GM12801 (cell line): ENCODE measurements around the gene SYCP3.

Experiments
- TF ChIP-seq, protein P1 (sequence below): IDR thresholded peaks from one replicate; pipeline ENCODE4 v1.5.1; 2011; ENCODE audit warnings: control low read depth; ENCODE audit not compliant: insufficient read length; ENCODE audit errors: extremely low read depth

The SYCP3 gene

DNA sequence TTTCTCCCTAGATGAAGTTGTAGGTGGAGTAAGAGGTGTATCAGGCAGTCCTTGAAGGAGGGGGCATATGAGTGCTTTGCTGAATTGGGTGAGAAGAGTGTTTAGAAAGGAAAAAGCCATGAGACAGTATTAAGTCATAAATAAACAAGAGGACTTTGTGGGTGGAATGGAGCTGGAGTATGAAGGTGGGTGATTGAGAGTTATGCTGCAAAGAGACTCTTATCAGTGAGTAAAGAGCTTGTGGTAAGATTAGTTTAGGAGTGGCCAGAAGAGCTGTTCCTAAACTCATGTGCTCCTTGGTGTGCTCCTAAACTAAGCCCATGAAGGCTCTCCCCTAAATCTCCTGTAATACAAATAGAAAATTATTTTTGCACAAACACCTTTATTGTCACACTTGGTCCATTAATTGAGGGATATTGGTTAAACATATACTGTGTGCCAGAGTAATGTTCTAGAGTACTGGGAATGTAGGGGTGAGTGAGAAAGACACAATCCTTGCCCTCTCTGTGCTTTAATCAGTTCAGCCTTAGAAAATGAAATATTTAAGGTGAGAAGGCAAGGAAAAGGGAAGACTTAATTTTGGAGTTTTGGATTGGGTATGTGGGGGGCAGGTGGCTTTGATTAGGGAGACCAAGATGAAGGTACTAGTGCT lies 32.0 kb downstream of the SYCP3 start:
- TF ChIP-seq, protein P1, sequence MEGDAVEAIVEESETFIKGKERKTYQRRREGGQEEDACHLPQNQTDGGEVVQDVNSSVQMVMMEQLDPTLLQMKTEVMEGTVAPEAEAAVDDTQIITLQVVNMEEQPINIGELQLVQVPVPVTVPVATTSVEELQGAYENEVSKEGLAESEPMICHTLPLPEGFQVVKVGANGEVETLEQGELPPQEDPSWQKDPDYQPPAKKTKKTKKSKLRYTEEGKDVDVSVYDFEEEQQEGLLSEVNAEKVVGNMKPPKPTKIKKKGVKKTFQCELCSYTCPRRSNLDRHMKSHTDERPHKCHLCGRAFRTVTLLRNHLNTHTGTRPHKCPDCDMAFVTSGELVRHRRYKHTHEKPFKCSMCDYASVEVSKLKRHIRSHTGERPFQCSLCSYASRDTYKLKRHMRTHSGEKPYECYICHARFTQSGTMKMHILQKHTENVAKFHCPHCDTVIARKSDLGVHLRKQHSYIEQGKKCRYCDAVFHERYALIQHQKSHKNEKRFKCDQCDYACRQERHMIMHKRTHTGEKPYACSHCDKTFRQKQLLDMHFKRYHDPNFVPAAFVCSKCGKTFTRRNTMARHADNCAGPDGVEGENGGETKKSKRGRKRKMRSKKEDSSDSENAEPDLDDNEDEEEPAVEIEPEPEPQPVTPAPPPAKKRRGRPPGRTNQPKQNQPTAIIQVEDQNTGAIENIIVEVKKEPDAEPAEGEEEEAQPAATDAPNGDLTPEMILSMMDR, result no peak

DNA sequence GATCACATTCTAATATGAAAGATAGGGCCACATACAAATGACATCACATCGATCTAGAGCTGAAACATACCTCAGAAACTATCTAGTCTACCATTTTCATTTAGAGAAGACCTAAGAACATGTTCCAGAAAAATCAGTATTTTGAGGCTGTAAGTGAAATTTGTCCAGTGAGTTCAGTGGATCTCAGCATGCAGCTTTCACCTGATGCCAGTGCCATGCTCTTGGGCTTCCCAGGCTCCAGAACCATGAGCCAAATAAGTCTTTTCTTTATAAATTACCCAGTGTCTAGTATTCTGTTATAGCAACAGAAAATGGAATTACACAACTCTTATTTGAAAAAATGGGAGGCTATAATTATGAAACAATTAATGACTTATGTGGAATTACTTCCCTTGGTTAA lies 32.9 kb downstream of the SYCP3 start:
- TF ChIP-seq, protein P1, result no peak

DNA sequence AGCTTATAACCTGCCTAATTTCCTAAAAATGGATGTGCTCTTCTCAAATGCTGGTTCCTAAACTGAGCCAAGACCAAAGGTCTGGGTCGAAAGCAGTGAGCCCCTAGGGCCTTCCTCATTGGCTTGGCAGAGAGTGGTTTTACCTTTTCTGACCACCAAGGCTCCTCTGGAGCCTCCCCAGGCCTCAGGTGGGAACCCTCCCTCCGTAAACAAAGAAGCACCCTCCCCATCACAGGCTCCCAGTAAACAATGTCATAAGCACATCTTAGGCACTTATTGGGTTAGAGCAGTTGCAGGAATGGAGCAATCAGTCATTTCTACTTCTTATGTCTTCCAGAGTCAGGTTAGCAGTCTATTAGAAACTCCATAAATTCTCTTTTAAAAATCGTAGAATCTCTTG lies 35.8 kb downstream of the SYCP3 start:
- TF ChIP-seq, protein P1, result no peak

DNA sequence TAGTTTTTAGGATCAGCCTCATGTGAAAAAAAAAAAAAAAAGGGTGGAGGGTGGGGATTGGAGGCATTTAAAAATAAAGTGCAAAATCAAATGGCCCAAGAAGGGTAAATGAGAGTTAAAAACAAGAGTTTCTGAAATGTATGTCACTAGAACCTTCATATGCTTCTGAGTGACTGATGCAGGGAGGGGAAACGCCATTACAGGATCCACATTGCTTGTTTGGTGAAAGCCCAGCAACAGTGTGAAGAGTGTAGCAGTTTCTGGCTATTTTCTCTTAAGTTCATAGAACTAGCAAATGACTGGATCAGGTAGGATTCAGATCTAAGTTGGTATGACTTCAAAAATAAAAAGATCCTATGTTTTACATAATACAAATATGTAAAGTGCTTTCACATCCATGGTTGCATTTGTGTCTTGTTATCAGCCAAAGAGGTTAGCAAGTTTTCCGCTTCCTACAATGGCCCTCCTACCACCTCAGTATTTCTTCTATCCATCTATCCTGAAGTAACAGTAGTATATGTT lies 38.9 kb downstream of the SYCP3 start:
- TF ChIP-seq, protein P1, result no peak

DNA sequence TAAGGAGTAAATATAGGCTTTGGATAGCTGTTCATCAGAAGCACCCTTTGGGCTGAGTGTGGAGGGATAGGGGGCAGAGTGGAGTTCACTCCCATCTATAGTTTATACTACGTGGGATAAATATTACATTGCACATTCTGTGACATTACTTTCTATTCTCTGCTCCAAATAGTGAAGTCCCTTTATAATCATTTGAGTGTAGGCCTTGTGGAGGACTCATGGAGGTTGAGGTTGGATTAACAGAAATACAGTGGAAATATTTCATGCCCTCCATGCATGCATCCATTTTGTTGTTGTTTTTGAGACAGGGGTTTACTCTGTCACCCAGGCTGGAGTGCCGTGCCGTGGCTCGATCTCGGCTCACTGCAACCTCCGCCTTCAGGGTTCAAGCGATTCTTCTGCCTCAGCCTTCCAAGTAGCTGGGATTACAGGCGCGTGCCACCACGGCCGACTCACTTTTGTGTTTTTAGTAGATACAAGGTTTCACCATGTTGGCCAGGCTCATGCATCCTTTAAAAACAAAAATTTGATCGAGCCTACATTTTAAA lies 40.4 kb downstream of the SYCP3 start:
- TF ChIP-seq, protein P1, result no peak

DNA sequence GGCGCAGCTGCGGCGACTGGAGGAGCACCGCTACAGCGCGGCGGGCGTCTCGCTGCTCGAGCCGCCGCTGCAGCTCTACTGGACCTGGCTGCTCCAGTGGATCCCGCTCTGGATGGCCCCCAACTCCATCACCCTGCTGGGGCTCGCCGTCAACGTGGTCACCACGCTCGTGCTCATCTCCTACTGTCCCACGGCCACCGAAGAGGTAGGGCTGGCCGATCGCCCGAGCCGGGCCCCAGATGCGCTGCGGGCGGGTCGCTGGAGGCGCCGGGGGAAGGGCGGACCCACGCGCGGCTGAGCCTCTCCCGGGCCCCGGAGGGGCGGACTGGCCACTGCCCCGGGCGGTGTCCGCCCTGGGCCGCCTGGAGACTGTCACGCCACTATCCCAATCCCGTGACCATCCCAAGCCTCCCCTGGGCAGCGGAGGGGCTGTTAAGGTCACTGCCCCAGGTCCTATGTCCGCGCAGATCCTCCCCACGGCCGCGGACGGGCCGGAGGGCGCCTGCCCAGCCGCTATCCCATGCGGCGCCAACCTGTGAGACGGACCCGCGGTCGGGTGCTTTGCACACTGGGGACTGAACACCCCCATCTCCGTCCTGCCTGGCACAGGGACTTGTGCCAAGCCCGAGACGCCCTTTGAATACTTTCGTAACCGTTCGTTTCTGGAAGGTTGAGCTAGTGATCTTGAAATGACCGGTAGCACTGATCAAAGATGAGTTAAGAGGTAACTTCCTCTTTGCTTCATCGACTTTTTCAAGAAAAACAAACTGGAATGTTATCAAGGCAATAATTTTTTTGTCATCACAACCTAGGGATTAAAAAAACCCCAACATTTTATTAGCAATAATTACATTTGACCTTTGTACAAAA lies 41.1 kb downstream of the SYCP3 start:
- TF ChIP-seq, protein P1, result no peak

DNA sequence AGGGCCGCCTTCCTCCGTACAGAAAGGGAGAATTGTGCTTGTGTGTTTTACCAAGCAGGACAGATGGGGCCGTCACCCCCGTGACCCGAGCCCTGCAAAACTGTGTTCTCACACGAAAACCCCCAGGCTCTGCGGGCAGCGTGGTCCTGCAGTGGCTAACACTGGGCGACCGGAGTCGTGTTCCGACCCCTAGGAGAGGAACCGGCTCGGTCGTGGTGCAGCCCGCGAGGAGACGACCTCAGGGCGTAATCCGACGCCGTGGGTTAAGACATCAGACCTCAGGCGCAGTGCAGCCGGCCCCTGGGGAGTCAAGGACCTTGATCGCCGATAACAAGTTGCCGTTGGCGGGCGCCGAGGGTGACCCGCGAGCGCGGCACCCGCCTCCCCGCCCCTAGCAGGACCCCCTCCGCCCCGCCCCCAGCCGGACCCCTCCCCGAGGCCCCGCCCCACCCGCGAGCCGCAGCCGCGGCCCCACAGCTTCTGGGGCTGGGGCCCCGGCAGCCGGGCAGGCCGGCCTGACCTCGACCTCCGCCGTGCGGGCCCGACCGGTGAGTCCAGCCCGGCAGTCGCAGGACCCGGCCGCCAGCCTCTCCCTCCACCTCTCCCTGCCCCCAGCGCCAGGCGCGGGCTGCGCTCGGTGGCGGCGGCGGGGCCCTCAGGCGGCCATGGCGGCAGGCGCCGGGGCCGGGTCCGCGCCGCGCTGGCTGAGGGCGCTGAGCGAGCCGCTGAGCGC lies 41.9 kb downstream of the SYCP3 start, which contains the start of gene CHPT1:
Gene CHPT1 (plus strand): TSS at position 444 of the 733 bp plus-strand sequence. CDS start 222 bp downstream, at position 666.
- TF ChIP-seq, protein P1, result no peak
